ENCODE data around the gene HNRNPA0.

HNRNPA0 gene

DNA sequence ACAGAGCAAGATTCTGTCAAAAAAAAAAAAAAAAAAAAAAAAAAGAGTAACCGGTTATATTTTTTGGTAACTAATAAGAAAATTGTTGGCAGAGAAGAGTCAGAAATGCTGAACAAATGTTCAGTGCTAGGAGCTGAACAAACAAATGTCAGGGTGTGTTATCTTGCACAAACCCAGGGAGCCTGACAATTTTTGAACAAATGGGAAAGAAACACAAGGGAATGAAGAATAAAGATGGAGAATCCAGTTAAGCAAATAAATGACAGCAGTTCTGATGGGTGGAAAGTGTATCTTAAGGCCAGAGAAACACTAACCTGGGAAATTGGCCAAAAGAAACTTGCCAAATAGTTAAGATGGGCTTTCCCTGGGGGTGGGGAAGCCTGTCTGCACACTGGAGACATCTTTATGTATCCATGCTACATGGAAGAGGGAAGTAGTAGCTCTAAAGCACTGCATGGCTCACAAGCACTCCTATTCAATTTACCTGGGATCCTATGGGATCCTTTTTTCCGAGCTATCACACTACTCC is 42.0 kb downstream of the HNRNPA0 start:
- Histone ChIP-seq H2BK120ac (ENCODE audit: low read depth, low read length) (no peak overlapping the region), H3K4me3 (ENCODE audit: low read length in 2 of 2) (no peak overlapping the region), H3K27ac (replicated peaks; ENCODE audit: low read length) (no peak overlapping the region), H2AK5ac (ENCODE audit: low read depth, low read length) (no peak overlapping the region), H4K8ac (ENCODE audit: low read depth, low read length) (no peak overlapping the region), H3K14ac (ENCODE audit: low read length) (no peak overlapping the region), H3K9ac (ENCODE audit: low read depth, low read length, poor library complexity) (no peak overlapping the region), H3K27me3 (ENCODE audit: control insufficient read depth in 3 of 3, insufficient read depth in 3 of 3, low read depth in 1 of 3, low read length in 3 of 3) (no peaks in the 10 kb centered on the region), H3K79me1 (ENCODE audit: low read depth, low read length) (no peaks in the 10 kb centered on the region), H3K9me3 (replicated peaks in 1 of 2; ENCODE audit: control insufficient read depth in 2 of 2, insufficient read depth in 1 of 2, low read depth in 1 of 2, low read length in 2 of 2) (peaks cover 4 to 7% of the 10 kb centered on the region in 2 donors), H2BK15ac (ENCODE audit: low read length) (no peak overlapping the region), H3K4me1 (ENCODE audit: control insufficient read depth in 2 of 2, insufficient read depth in 1 of 2, low read depth in 1 of 2, low read length in 2 of 2) (no peaks in the 10 kb centered on the region), H3K36me3 (replicated peaks in 1 of 2; ENCODE audit: control insufficient read depth in 2 of 2, insufficient read depth in 2 of 2, low read length in 2 of 2) (peaks cover 0 to 8% of the 10 kb centered on the region in 2 donors), H2AFZ (ENCODE audit: low read length) (no peak overlapping the region), H4K91ac (ENCODE audit: low read depth, low read length, poor library complexity) (no peak overlapping the region), H3K23ac (ENCODE audit: low read depth, low read length, poor library complexity) (no peak overlapping the region), H3K4me2 (ENCODE audit: insufficient read depth, low read length, poor library complexity, severe bottlenecking) (no peak overlapping the region), H3K4ac (ENCODE audit: low read length) (no peak overlapping the region), H3K18ac (ENCODE audit: low read length) (no peak overlapping the region), H2BK5ac (ENCODE audit: low read length) (no peak overlapping the region), H2BK12ac (ENCODE audit: low read length) (no peak overlapping the region)
- no peak for DNase-seq (ENCODE audit: low spot score)
- WGBS, 2 donors (ENCODE audit: extremely low coverage in 2 of 2, insufficient read length in 2 of 2, insufficient replicate concordance in 1 of 2) = no CpG with 5 or more reads among the region's 2 CpGs

DNA sequence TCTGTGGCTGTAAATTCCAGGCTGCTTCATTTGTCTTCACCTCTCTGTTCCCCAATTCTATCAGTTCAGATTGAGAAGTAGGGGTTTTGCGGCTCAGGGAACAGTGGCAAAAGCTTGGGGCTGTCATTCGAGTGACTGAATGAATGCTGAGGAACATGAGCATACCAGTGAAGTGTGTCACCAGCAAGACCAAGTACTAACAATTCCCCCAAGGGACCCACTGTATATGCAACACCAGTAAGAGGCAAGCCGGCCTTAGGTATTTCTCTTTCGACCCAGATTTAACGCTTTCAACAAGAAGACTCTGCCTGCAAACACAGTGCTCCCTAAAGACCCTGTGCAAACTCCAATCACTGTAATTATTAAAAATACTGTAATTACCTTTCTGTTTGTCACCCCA is 44.1 kb downstream of the HNRNPA0 start:
- no peak overlapping the region for H3K4me2 ChIP-seq (ENCODE audit: insufficient read depth, low read length, poor library complexity, severe bottlenecking)

DNA sequence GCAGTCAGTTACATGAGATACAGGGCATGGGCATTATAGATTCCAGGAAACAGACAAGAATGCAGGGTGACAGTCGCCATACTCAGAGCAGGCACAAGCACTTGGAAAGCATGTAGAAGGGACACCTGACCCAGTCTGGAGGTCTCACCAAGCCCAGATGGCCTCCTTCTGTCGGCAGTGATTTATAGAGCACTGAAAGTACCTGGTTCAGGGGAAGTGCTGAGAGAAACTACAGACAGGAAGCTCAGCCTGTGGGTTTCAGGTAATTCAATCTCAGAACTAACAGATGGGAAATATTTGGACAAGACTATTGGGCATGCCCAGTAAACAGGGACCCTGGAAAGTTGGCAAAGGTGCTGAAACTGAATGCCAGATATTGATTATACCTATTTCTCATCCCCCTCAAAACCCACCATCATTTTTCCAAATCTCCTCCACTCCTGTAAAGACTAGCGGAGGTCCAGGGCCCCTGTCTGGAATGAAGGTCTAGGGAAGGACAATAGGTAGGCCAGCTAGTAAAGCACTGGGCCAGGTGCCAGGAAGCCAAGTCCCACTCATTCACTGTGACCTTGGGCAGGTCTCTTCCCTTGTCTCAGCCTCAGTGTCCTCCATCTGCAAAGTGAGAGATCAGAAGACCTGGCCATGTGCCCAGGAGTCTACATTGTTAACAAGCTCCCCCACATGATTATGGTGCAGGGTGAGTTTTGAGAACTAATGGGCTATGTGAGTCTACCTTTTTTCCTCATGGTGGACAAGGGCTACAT is 45.2 kb downstream of the HNRNPA0 start:
- no peak overlapping the region for H2AFZ ChIP-seq (ENCODE audit: low read length)
- WGBS, 2 donors (ENCODE audit: extremely low coverage in 2 of 2, insufficient read length in 2 of 2, insufficient replicate concordance in 1 of 2) = no CpG with 5 or more reads among the region's 3 CpGs
- no peak overlapping the region for H3K4ac ChIP-seq (ENCODE audit: low read length)

More for the DNA sequence above, 44.1 kb downstream of the HNRNPA0 start:
- Histone ChIP-seq H3K36me3 (replicated peaks in 1 of 2; ENCODE audit: control insufficient read depth in 2 of 2, insufficient read depth in 2 of 2, low read length in 2 of 2) (peaks cover 0 to 9% of the 10 kb centered on the region in 2 donors), H4K91ac (ENCODE audit: low read depth, low read length, poor library complexity) (no peak overlapping the region), H3K9ac (ENCODE audit: low read depth, low read length, poor library complexity) (no peak overlapping the region), H2BK5ac (ENCODE audit: low read length) (no peak overlapping the region), H3K23ac (ENCODE audit: low read depth, low read length, poor library complexity) (no peak overlapping the region), H3K27me3 (ENCODE audit: control insufficient read depth in 3 of 3, insufficient read depth in 3 of 3, low read depth in 1 of 3, low read length in 3 of 3) (no peaks in the 10 kb centered on the region), H3K18ac (ENCODE audit: low read length) (no peak overlapping the region), H3K4me1 (ENCODE audit: control insufficient read depth in 2 of 2, insufficient read depth in 1 of 2, low read depth in 1 of 2, low read length in 2 of 2) (no peaks in the 10 kb centered on the region), H3K79me1 (ENCODE audit: low read depth, low read length) (no peaks in the 10 kb centered on the region), H3K4ac (ENCODE audit: low read length) (no peak overlapping the region), H2AK5ac (ENCODE audit: low read depth, low read length) (no peak overlapping the region), H2BK120ac (ENCODE audit: low read depth, low read length) (no peak overlapping the region), H2BK15ac (ENCODE audit: low read length) (no peak overlapping the region), H2BK12ac (ENCODE audit: low read length) (no peak overlapping the region), H3K4me3 (ENCODE audit: low read length in 2 of 2) (no peak overlapping the region), H3K27ac (replicated peaks; ENCODE audit: low read length) (no peak overlapping the region), H3K14ac (ENCODE audit: low read length) (no peak overlapping the region), H4K8ac (ENCODE audit: low read depth, low read length) (no peak overlapping the region), H2AFZ (ENCODE audit: low read length) (no peak overlapping the region), H3K9me3 (replicated peaks in 1 of 2; ENCODE audit: control insufficient read depth in 2 of 2, insufficient read depth in 1 of 2, low read depth in 1 of 2, low read length in 2 of 2) (peaks cover 4 to 7% of the 10 kb centered on the region in 2 donors)
- no CpG with 5 or more reads among the region's 5 CpGs for whole genome bisulfite sequencing, 2 donors (ENCODE audit: extremely low coverage in 2 of 2, insufficient read length in 2 of 2, insufficient replicate concordance in 1 of 2)
- no peak for DNase-seq (ENCODE audit: low spot score)

DNA sequence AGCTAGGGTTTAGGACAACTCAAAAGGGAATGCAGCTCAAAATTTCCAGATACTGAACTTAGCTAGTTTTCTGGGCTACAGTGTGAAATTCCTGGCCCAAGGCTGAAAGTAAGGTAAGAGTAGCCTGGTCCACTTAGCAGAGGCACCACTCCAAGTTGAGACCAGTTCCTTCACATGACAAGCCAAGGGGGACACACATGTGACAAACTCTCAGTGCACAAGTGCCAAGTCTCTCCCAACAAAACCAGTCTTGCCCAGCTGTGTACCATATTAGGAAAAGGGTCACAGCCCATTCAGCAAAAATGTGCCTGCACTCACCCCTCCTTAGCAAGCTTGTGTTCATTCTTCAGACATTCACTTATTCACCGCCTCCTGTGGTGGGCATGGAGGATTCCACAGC is 46.1 kb downstream of the HNRNPA0 start:
- Histone ChIP-seq H3K27ac (replicated peaks; ENCODE audit: low read length) (no peak overlapping the region), H4K8ac (ENCODE audit: low read depth, low read length) (no peak overlapping the region), H2BK15ac (ENCODE audit: low read length) (no peak overlapping the region), H3K14ac (ENCODE audit: low read length) (no peak overlapping the region), H3K79me1 (ENCODE audit: low read depth, low read length) (no peaks in the 10 kb centered on the region), H2BK5ac (ENCODE audit: low read length) (no peak overlapping the region), H2AFZ (ENCODE audit: low read length) (no peak overlapping the region), H3K9ac (ENCODE audit: low read depth, low read length, poor library complexity) (no peak overlapping the region), H2BK120ac (ENCODE audit: low read depth, low read length) (no peak overlapping the region), H4K91ac (ENCODE audit: low read depth, low read length, poor library complexity) (no peak overlapping the region), H3K18ac (ENCODE audit: low read length) (no peak overlapping the region), H2BK12ac (ENCODE audit: low read length) (no peak overlapping the region), H3K4ac (ENCODE audit: low read length) (no peak overlapping the region), H2AK5ac (ENCODE audit: low read depth, low read length) (no peak overlapping the region), H3K27me3 (ENCODE audit: control insufficient read depth in 3 of 3, insufficient read depth in 3 of 3, low read depth in 1 of 3, low read length in 3 of 3) (no peaks in the 10 kb centered on the region), H3K4me2 (ENCODE audit: insufficient read depth, low read length, poor library complexity, severe bottlenecking) (no peak overlapping the region), H3K36me3 (replicated peaks in 1 of 2; ENCODE audit: control insufficient read depth in 2 of 2, insufficient read depth in 2 of 2, low read length in 2 of 2) (peaks cover 0 to 9% of the 10 kb centered on the region in 2 donors), H3K4me1 (ENCODE audit: control insufficient read depth in 2 of 2, insufficient read depth in 1 of 2, low read depth in 1 of 2, low read length in 2 of 2) (no peaks in the 10 kb centered on the region), H3K23ac (ENCODE audit: low read depth, low read length, poor library complexity) (no peak overlapping the region), H3K4me3 (ENCODE audit: low read length in 2 of 2) (no peak overlapping the region), H3K9me3 (replicated peaks in 1 of 2; ENCODE audit: control insufficient read depth in 2 of 2, insufficient read depth in 1 of 2, low read depth in 1 of 2, low read length in 2 of 2) (peaks cover 2 to 4% of the 10 kb centered on the region in 2 donors)
- no peak for DNase-seq (ENCODE audit: low spot score)
- WGBS, 2 donors (ENCODE audit: extremely low coverage in 2 of 2, insufficient read length in 2 of 2, insufficient replicate concordance in 1 of 2) = no CpG with 5 or more reads among the region's 1 CpG

More for the DNA sequence above, 45.2 kb downstream of the HNRNPA0 start:
- DNase-seq (ENCODE audit: low spot score) = no peak
- Histone ChIP-seq H2BK120ac (ENCODE audit: low read depth, low read length) (no peak overlapping the region), H3K9ac (ENCODE audit: low read depth, low read length, poor library complexity) (no peak overlapping the region), H2BK12ac (ENCODE audit: low read length) (no peak overlapping the region), H3K27me3 (ENCODE audit: control insufficient read depth in 3 of 3, insufficient read depth in 3 of 3, low read depth in 1 of 3, low read length in 3 of 3) (no peaks in the 10 kb centered on the region), H3K9me3 (replicated peaks in 1 of 2; ENCODE audit: control insufficient read depth in 2 of 2, insufficient read depth in 1 of 2, low read depth in 1 of 2, low read length in 2 of 2) (peaks cover 4 to 7% of the 10 kb centered on the region in 2 donors), H3K23ac (ENCODE audit: low read depth, low read length, poor library complexity) (no peak overlapping the region), H3K4me1 (ENCODE audit: control insufficient read depth in 2 of 2, insufficient read depth in 1 of 2, low read depth in 1 of 2, low read length in 2 of 2) (no peaks in the 10 kb centered on the region), H2BK5ac (ENCODE audit: low read length) (no peak overlapping the region), H3K79me1 (ENCODE audit: low read depth, low read length) (no peaks in the 10 kb centered on the region), H2BK15ac (ENCODE audit: low read length) (no peak overlapping the region), H3K18ac (ENCODE audit: low read length) (no peak overlapping the region), H4K91ac (ENCODE audit: low read depth, low read length, poor library complexity) (no peak overlapping the region), H3K4me2 (ENCODE audit: insufficient read depth, low read length, poor library complexity, severe bottlenecking) (no peak overlapping the region), H3K36me3 (replicated peaks in 1 of 2; ENCODE audit: control insufficient read depth in 2 of 2, insufficient read depth in 2 of 2, low read length in 2 of 2) (peaks cover 0 to 9% of the 10 kb centered on the region in 2 donors), H3K27ac (replicated peaks; ENCODE audit: low read length) (no peak overlapping the region), H4K8ac (ENCODE audit: low read depth, low read length) (no peak overlapping the region), H3K4me3 (ENCODE audit: low read length in 2 of 2) (no peak overlapping the region), H2AK5ac (ENCODE audit: low read depth, low read length) (no peak overlapping the region), H3K14ac (ENCODE audit: low read length) (no peak overlapping the region)

Measured in neuronal stem cell (in vitro differentiated cells).